NCI-H2196 treated with DMSO at 0.1 percent for 48 hours (cell line): ENCODE data around the gene ARHGEF37.

Experiments
- DNase-seq: peaks from one replicate; lab custom pipeline; 2025; ENCODE audit not compliant: unreplicated experiment; lab: John Stamatoyannopoulos, UW

The ARHGEF37 gene

DNA sequence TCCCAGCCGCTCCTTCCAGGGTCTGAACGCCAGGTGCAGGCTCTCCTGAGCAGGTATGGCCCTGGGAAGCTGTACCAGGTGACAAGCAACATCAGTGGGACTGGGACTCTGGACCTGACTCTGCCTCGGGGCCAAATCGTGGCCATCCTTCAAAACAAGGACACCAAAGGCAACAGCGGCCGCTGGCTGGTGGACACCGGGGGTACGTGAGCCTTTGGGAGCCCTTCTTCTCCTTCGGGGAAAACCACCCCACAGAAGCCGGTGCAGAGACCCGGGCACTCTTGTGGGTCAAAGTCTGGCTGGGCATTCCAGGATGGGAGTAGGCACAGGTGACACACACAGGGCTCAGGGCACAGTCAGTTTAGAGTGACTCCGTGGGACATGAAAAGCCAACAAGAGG is 45.8 kb downstream of the ARHGEF37 start:
- DNase-seq = no peak

DNA sequence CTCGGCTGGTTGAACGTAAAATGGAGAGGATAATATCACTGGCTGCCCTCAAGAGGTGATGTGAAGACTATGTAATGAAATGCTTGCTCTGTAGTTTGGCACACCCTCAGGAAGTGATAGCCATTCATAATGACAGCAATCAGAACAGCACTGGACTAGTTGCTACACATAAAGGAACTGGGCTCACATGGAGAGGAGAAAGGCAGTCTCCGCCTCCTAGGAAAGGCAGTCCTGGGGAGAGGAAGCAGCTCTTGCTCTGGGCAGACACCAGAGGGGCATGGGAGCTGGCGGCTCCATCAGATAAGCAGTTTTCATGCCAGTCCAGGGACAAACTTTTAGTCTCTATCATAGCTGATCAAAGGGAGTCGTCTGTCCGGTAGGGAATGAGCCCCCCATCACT is 46.9 kb downstream of the ARHGEF37 start:
- DNase-seq = no peak

DNA sequence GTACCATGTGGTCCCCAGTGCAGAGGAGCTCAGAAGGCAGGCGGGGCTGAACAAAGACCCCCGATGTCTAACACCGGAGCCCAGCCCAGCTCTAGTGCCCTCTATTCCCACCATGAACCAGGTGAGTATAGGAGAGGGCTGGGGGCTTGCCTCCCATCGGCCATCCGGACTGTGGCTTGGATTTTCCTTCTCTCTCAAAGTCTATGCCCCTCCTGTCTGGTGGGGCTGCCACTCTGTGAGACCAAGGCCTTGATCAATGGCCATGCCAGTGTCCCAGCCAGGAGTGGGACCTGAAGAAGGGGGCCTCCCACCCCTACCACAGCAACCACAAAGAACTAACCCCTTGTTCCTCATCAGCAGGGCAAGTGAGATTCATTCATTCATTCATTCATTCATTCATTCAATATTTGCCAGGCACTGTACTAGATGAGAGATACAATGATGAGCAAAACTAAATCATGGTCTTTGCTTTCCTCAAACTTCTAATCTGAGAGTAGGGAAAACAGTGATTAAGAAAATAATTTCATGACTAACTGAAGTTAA is 47.6 kb downstream of the ARHGEF37 start:
- no peak for DNase-seq

DNA sequence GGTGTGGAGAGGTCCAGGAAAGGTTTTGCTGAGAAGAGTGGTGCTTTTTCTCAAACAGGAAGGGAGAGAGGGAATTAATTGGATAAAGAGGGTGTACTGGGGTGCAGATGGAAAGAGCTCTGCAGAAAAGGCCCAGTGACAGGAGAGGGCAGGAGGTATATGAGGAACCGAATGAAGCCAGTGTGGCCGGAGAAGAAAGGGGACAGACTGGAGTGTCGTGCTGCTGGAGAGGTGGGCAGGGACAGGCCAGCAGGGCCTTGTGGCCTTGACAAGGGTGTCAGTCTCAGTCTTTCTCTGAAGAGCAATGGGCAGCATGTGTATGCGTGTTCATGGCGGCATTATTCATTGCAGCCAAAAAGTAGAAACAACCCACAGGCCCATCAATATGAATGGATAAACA is 48.1 kb downstream of the ARHGEF37 start:
- DNase-seq = no peak

DNA sequence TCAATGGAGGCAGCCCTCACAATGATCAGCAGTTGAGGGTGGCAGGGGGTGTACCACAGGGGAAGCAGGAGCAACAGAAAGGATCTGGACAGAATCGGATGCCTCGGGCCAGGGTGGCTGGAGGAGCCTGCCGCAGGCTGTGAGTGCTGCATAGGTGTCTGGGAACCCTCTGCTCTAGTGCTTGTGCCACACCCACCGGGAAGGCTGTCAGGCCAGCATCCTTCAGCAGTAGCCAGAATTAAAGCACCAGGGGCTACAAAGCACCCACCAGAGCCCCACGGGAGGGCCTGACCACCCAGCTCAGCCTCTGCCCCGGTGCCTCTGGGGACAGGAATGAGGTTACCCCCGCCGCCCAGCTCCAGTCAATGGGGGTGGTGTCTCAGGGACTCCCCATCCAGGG is 49.0 kb downstream of the ARHGEF37 start:
- DNase-seq = no peak

DNA sequence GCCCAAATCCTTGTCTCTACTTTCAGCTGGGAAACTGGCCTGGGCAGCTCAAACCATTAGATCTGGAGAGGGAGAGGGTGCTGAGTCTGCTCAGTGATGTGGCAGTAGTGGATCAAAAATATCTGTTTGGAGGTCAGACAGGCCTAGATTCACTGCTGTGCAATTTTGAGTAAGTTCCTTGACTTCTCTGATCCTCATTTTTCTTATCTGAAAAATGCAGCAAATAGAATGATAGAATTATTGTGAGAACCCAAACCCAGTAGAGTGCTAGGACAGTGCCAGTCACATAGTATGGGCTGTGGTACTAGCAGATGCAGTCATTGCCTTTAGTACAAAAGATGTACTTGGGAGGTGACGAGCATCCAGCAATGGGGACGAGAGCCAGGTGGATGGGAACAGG is 50.2 kb downstream of the ARHGEF37 start:
- no peak for DNase-seq

DNA sequence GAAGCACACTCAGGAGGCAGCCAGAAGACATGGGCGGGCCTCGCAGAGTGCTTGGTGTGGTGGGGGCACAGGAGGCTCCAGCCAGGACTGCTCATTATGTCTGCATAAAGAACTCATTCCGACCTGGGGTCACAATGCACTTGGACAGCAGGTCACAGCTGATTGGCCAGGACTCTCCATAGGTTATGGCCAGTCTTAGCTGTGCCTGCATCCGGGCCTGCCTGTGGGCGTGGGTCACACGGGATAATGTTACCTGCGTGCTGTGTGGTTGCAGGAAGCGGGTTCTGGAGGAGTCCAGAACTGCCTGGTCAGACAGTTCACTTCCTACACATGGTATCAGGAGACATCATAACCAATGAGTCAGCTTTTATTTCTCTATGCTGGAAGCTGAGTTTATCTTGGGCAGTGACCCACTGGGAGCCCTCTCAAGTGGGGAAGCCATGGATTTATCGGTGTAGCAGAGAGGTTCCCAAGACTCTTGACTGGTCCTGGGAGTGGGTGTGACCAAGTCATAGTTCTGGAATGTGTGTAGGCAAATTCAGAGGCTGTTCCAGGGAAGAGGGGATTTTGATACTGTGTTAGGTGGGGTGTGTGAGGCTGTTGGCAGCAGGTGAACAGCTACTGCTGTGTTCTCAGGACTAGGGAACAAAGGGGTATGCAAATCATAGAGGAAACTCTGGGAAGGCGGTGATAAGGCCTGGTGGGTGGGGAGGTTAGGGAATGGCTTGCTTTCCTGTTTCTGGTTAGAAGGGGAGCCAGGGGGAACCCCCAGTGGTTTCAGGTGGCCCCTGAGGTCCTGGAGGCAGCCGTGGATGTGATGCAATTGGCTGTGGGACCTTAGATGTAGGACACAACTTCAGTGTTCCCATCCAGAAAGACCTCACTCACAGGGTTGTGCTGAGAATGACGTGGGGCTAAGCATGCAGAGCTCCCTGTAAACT is 51.3 kb downstream of the ARHGEF37 start:
- no peak for DNase-seq

DNA sequence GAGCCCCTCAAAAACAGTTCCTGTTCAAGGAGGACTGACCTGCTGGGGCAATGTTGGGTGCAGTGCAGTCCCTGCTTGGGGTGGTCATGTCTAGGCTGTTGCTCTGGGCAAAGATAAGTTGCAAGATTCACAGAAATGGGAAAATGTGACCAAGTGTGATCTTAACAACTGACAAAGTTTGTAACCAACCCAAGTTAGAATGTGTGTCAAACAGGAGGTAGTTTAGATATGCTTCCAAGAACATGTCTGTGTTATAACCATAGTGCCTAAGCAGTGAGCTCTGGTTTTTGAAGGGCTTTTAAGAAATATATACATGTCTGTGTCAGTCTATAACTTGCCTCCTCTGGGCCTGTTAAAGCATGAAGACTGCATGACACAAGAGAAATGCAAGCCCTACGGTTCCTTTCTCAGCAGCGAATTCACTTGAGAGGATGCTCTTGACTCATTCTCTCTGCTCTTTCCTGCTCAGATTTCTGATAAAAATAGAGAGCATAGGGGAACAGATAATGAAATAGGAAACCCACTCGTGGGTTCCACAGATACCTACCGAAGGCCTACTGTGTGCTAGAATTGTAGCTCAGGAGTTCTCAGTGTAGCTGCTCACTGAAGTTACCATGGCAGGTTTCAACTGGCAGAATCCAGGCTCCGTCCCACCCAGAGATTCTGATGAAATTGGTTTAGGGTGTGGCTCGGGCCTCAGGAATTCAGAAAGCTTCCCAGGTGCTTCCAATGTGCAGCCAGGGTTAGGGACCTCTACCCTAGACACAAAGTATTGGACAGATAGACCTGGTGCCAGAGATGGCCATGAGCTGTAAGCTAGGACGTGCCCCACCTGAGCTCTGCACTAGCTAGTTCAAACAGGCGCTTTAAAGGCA is 52.4 kb downstream of the ARHGEF37 start:
- DNase-seq = no peak

DNA sequence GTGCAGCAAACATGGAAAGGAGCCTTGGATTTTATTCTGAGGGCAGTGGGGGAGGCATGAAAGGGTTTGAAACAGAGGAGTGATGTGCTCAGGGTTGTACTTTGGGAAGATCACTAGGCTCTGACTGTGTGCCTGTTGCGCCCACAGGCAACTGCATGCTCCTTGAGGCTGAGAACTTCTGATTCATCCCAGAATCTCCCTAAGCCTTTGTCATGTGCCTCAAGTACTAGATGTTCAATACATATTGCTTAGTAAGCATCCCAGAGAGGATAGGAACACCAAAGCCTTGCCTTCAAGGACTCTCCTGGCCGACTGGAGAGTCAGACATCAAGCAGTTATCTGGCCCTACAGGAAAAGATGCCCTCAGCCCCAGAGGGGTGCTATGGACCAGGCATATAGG is 54.1 kb downstream of the ARHGEF37 start:
- no peak for DNase-seq

DNA sequence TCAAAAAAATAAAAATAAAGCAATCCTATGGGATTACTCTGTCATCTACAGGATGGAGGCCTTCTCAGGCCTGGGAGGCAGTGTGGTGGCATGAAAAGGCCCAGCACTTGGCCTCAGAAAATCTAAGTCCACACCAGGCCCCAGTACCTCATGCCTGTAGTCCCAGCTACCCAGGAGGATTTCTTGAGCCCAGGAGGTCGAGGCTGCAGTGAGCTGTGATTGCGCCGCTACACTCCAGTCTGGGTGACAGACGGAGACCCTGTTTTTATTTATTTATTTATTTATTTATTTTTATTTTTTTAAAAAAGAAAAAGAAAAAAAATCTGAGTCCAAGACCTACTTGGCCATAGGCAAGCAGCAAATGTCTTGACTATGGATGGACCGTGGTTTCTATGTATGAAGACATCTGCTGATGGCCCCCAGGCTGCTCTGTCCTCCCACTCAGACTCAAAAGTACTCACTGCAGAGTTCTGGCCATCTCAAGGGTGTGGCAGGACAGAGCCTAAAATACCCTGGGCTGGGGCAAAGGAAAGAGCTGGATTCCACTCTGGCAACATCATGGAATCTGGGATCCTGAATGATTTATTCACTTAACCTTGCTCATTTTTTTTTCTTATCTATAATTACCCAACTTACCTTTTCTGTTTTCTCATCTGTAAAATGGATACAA is 55.0 kb downstream of the ARHGEF37 start:
- no peak for DNase-seq

DNA sequence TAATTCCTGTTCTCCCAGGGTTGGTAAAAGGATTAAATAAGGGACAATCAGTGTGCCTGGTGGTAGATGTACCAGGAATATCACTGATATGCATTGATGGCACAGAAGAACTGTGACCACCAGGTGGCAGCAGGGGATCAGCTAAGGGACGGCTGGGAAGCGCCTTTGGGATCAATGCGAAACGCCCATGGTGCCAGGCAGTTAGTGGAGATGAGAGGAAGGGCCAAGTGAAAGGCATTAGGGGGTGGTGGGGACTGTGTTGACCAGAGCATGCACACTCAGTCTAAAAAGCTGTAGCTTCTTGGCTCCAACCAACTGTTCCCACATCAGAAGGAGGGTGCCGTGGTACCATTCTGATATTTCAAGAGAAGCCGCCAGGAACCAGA is 55.6 kb downstream of the ARHGEF37 start:
- DNase-seq = no peak

DNA sequence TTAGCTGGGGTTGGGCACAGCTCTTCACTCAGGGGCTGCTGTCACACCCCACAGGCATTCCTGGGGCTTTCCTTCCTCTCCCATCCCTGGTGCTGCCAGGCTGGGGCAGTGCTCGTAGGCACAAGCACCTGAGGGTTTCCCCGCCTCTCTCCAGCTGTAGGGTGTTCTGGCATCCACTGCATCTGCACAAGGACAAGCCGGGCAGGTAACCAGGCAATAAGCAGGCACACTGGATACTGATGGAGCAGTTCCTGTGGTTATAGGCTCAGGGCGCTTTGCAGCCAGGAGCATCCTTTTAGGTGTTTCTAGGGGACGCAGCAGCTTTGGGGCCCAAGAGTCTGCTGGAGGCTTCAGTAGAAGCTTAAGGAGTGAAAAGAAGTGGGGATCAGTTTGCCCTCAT is 56.8 kb downstream of the ARHGEF37 start:
- no peak for DNase-seq

DNA sequence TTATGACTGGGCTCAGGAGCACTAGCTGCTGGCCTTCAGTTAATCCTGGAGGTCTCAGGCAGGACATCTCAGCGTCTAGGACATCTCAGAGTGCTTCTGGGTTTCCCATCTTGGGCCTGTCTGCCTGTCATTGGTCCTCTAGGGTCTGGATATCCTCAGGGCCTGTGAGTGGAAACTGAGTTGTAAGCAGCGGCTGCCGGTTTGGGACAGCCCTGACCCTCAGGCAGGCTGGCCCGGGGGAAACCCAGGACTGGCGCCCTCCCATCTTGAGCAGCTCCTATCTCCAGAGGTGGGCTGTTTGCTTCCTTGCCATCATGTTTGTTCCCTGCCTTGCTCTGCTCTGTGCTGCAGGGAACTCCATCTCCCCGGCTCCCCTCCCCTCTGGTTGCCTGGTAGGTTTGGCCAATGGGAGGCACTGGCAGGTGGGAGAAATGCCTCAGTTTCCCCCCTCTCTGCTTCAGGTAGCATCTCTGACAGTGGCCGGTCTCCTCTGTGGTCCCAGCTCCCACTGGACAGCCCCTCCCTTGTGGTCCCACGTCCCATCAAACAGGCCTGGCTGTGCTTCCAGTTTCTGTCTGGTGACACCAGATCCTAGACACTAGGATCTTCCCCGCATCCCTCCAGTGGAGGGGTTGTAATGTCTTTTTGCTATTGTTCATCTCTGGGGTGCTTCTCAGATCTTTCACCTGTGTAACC is 57.4 kb downstream of the ARHGEF37 start:
- no peak for DNase-seq

DNA sequence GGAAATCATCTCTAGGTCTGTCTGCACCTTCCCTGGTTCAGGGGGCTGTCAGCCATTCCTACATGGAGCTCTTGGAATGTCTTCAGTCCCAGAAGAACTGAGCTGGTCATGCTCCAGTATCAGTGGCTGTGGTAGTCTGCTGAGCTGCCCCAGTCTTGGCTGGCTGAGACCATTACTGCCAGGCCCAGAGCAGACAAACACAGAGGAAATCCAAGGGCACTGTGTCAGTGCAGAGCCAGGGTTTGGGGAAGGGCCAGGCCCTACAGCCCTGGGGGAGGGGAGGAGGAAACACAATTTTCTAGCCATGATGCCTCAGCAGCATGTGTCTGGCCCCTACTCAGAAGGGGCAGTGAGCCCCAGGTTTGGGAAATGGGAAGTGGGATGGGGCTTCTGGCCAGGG is 58.4 kb downstream of the ARHGEF37 start:
- DNase-seq = no peak

DNA sequence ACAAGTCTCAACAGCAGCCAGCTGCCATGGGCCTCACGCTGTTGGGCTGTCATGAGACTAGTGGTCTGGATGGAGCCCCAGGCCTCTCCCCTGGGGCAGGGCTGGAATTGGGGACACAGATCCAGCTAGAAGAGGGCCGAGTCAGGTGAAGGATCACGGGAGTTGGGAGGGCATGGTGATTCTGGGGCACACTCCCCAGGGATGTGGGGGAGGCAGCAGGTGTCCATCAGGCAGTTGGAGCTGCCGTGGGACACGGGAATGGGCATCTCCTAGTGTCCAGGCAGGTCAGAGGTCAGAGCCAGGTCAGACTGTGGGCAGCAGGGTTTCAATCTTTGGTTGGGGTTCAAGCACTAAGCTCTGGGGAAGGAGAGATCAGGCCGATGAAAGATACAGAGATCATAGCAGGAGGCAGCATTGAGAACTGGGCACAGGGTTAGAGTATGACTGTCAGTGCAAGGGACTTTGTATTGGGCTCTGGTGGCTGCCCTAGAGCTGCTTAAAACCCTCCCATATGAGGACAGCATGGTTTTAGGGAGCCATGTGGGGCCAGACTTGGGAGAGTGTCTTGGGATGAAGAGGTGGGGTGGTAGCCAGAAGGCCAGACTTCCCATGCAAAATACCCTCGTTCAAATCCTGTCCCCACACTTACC is 59.2 kb downstream of the ARHGEF37 start:
- DNase-seq = no peak

DNA sequence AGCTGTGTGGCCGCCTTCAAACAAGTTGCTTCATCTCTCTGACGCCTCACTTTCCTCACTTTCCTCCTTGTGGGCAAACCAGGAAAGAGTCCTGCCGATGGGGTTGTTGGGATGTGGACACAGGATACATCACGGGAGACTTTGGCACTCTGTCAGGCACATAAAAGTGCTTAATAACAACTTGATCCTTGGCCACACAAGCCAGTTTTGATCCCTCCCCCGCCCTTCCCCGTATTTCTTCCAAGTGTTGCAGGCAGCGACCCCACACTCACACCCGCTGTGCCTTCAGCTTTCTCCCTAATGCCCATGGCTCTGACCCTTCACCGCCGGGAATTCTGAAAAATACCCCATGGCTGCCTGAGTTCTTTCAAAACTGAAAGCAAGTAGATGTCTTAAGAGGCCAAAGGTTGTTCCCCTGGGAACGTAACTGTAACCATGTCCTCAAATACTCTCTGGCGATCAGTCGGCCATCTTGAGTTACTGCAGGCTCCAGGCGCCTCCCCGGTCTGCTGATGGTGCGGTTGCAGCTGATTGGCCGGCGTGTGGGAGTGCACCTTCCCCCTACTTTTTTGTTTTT is 59.8 kb downstream of the ARHGEF37 start:
- DNase-seq = no peak

DNA sequence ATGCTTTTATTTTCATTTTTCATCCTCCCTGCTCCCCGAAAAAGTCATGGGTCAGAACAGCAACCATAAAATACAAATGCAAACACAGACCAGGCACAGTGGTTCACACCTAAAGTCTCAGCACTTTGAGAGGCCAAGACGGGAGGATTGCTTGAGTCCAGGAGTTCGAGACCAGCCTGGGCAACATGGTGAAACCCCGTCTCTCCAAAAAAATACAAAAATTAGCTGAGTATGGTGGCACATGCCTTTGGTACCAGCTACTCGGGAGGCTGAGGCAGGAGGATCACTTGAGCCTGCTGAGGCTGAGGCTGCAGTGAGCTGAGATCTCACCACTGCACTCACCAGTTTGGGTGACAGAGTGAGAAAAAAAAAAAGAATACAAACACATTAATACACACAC is 60.3 kb downstream of the ARHGEF37 start:
- DNase-seq = no peak

DNA sequence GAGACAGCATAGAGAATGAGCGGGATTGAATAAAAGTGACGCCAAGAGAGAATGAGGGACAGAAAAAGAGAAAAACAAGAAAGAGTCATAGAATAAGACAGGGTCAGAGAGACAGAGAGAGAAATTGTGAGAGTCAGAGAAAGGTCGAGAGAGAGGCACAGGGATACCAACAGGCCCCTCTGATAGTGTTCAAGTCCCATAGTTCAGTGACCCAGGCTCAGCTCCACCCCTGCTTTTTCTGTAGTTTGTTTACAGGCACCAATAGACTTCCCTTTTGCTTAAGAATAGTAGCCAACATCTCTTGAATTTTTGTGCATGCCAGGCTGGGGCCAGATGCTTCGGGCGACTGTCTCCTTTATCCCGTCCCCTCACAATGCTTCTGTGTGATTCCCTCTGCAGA is 62.5 kb downstream of the ARHGEF37 start:
- no peak for DNase-seq

DNA sequence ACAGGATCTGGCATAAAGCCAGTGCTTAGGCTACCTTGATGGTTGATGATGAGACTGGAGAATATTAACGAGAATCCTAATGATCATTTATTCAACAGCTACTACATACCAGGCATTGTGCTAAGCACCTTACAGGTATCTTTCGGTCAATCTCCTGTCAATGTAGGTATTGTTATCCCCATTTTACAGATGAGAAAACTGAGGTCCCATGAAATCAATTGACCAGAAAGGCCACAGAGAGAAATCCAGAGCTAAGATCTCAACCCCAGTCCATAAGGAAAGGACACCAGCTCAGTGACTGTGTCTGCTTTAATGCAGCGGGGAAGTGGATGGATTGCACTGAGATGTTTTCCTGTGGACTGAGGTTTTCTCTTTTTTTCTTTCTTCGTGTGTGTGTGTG is 63.3 kb downstream of the ARHGEF37 start:
- no peak for DNase-seq

DNA sequence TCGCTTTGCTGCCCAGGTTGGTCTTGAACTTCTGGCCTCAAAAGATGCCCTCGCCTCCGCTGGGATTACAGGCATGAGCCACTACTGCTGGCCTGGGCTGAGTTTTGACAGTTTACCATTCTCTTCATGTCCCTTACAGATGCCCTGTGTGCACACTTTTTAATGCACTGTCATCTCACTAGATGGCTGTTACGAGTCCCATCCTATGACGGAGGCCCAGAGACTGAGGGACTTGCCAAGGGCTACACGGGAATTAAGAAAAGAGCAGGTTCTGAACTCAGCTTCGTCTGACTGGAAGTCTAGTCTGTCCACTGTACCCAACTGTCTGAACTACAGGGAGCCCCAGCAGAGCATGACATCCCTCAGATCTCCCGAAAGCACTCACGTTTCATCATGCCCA is 63.9 kb downstream of the ARHGEF37 start:
- DNase-seq = no peak
